ENCODE results near the gene RASSF10.

Gene RASSF10

DNA sequence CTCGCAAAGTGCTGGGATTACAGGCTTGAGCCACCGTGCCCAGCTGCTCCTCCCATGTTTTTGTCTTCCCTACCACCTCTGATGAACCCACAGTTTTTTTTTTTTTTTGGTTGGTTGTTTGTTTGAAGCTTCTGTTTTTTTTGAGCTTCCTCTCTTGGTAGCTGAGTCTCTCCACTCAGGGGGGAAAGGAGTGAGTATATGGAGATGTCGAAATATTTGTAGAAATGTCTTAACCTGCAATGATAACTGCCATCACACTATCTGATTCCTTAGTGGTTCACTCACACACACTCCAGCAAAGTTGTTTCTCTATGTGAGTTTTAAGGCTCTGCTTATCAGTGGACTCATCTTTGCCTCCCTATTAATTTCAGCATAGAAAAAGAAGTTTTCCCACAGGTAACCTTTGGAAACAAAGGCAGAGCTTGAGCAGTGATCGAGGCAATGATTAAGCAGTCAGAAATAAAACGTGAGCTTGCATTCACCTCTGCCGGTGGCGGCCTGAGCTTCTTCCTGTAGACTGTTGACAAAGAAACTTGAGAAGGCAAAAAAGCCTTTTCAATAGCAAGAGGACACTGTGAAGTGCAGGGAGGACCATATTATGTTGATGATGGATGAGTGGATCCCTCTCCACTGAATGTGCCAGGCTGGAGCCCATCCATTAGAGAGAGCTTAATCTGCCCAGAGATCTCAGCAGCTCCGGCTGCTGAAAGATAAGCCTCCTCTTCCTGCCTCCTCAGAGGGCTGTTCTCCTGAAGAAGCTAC, 29.0 kb upstream of the RASSF10 start:
- no peak for DNase-seq (ENCODE audit: low spot score)
- POLR2A ChIA-PET (ENCODE audit: low non-redundant PET): no interaction called here
- CTCF ChIA-PET: interaction anchor here (0.6 to 1.1 kb wide), 2 partner anchors 17 to 355 kb away, joined by 3 to 6 read pairs; no protein-coding TSS in a partner anchor

GRCh38 chr11:12981676-12982522, 27.2 kb upstream of the RASSF10 start:
- POLR2A ChIA-PET (ENCODE audit: low non-redundant PET): no interaction called here
- TF ChIP-seq CTCF (conservative IDR thresholded peaks at IDR 0.05; ENCODE audit: low read depth): no peak
- CTCF ChIA-PET: interaction anchor here (0.6 to 1.4 kb wide), 2 partner anchors 18 to 630 kb away, joined by 3 read pairs; no protein-coding TSS in a partner anchor
- H3K27ac ChIP-seq: no peak overlapping the region
- no peak for DNase-seq (ENCODE audit: low spot score)

More for the DNA sequence above, 29.0 kb upstream of the RASSF10 start:
- H3K27ac ChIP-seq: no peak overlapping the region
- TF ChIP-seq CTCF (conservative IDR thresholded peaks at IDR 0.05; ENCODE audit: low read depth): no peak

DNA sequence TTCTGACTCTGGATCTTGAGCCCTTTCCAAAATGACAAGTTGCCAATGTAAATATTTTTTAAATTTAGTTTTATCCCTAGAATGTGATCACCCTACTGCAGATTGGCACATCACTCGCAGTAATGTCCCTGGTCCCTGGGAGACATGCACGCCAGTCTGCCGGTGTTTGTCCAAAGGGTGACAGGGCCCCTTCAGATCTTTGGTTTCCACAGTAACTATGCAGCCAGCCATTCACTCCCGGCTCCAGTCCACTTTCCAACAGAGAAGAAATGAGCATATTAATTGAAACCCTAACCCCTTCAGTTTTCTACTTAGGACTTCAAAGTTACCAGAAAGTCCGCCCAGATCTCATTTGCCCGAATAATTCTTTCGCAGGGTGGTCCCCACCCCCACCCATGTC, 25.8 kb upstream of the RASSF10 start:
- H3K27ac ChIP-seq: no peak overlapping the region
- ChIA-PET POLR2A (ENCODE audit: low non-redundant PET) (no interaction called here), CTCF (interaction anchor here (1.4 kb wide), 1 partner anchor 20 kb away, joined by 3 read pairs; no protein-coding TSS in a partner anchor)
- no peak for DNase-seq (ENCODE audit: low spot score)
- no peak for TF ChIP-seq CTCF (conservative IDR thresholded peaks at IDR 0.05; ENCODE audit: low read depth)

GRCh38 chr11:12986194-12986898, 22.8 kb upstream of the RASSF10 start:
- CTCF ChIA-PET: interaction anchor here (0.5 to 1.3 kb wide), 2 partner anchors 24 to 198 kb away, joined by 3 read pairs; no protein-coding TSS in a partner anchor
- DNase-seq (ENCODE audit: low spot score): no peak
- no peak for TF ChIP-seq CTCF (conservative IDR thresholded peaks at IDR 0.05; ENCODE audit: low read depth)
- POLR2A ChIA-PET (ENCODE audit: low non-redundant PET): no interaction called here
- no peak overlapping the region for H3K27ac ChIP-seq

- DNase-seq (ENCODE audit: low spot score): no peak
- no peak overlapping the region for H3K27ac ChIP-seq
- ChIA-PET CTCF (no interaction called here), POLR2A (ENCODE audit: low non-redundant PET) (no interaction called here)
- no peak for TF ChIP-seq CTCF (conservative IDR thresholded peaks at IDR 0.05; ENCODE audit: low read depth)
Observed at GRCh38 chr11:12989428-12990161, 19.5 kb upstream of the RASSF10 start.
